ENCODE results near the gene MICOS13. TPM values are rescaled to one million over a fixed set of nuclear protein-coding genes. Genes with fewer than 3 reads are reported as not detected.

Gene MICOS13
- polyA plus RNA-seq, 1 donor from 2014 or later, result 46.0 TPM

DNA sequence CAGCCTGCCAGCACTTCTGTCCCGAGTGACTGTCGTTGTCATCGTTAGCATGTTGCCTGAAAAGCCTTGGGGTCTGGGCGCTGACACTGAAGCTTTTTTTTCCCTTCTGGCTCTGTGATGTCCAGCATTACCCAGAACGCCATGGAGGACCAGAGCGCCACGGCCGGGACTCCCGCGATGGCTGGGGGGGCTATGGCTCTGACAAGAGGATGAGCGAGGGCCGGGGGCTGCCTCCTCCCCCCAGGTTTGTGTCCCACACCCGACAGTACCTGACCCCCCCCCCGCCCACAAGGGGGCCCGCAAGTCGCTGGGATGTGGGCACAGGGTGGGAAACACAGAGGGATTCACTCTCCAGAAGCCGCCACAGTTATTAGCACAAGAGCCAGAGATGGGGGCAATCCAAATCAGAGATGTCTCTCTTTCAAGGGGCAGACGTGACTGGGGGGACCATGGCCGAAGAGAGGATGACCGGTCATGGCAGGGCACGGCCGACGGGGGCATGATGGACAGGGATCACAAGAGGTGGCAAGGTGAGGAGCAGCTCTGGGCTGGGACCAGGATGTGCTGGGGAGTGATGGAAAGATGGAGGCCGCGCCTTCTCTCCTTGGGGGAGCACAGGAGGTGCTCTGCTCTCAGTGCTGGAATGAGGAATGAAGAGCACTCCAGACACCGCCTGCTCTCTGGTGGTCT is 13.2 kb downstream of the MICOS13 start:
- no peak for TF ChIP-seq SMC3 (conservative IDR thresholded peaks at IDR 0.05; ENCODE audit: poor library complexity)
- no peak for TF ChIP-seq EZH2 (IDR thresholded peaks at IDR 0.05; ENCODE audit: borderline replicate concordance, insufficient read depth, low read length, poor library complexity, severe bottlenecking)
- no peak for TF ChIP-seq RAD21 (conservative IDR thresholded peaks at IDR 0.05)
- no peak for TF ChIP-seq POLR2AphosphoS5 (IDR thresholded peaks at IDR 0.05)
- TF ChIP-seq TAF1 (IDR thresholded peaks at IDR 0.05; ENCODE audit: low read depth), result no peak
- TF ChIP-seq MXI1 (conservative IDR thresholded peaks at IDR 0.05; ENCODE audit: poor library complexity, severe bottlenecking), result no peak
- TF ChIP-seq, protein P1, sequence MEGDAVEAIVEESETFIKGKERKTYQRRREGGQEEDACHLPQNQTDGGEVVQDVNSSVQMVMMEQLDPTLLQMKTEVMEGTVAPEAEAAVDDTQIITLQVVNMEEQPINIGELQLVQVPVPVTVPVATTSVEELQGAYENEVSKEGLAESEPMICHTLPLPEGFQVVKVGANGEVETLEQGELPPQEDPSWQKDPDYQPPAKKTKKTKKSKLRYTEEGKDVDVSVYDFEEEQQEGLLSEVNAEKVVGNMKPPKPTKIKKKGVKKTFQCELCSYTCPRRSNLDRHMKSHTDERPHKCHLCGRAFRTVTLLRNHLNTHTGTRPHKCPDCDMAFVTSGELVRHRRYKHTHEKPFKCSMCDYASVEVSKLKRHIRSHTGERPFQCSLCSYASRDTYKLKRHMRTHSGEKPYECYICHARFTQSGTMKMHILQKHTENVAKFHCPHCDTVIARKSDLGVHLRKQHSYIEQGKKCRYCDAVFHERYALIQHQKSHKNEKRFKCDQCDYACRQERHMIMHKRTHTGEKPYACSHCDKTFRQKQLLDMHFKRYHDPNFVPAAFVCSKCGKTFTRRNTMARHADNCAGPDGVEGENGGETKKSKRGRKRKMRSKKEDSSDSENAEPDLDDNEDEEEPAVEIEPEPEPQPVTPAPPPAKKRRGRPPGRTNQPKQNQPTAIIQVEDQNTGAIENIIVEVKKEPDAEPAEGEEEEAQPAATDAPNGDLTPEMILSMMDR (IDR thresholded peaks at IDR 0.05; ENCODE audit: poor library complexity, severe bottlenecking), result no peak
- no peak for TF ChIP-seq EP300 (conservative IDR thresholded peaks at IDR 0.05; ENCODE audit: poor library complexity, severe bottlenecking)
- TF ChIP-seq, protein P2, sequence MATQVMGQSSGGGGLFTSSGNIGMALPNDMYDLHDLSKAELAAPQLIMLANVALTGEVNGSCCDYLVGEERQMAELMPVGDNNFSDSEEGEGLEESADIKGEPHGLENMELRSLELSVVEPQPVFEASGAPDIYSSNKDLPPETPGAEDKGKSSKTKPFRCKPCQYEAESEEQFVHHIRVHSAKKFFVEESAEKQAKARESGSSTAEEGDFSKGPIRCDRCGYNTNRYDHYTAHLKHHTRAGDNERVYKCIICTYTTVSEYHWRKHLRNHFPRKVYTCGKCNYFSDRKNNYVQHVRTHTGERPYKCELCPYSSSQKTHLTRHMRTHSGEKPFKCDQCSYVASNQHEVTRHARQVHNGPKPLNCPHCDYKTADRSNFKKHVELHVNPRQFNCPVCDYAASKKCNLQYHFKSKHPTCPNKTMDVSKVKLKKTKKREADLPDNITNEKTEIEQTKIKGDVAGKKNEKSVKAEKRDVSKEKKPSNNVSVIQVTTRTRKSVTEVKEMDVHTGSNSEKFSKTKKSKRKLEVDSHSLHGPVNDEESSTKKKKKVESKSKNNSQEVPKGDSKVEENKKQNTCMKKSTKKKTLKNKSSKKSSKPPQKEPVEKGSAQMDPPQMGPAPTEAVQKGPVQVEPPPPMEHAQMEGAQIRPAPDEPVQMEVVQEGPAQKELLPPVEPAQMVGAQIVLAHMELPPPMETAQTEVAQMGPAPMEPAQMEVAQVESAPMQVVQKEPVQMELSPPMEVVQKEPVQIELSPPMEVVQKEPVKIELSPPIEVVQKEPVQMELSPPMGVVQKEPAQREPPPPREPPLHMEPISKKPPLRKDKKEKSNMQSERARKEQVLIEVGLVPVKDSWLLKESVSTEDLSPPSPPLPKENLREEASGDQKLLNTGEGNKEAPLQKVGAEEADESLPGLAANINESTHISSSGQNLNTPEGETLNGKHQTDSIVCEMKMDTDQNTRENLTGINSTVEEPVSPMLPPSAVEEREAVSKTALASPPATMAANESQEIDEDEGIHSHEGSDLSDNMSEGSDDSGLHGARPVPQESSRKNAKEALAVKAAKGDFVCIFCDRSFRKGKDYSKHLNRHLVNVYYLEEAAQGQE (IDR thresholded peaks at IDR 0.05; ENCODE audit: borderline replicate concordance), result no peak
- Histone ChIP-seq H3K4me3 (ENCODE audit: low read length) (no peak overlapping the region), H4K20me1 (ENCODE audit: insufficient read depth) (no peaks in the 10 kb centered on the region), H3K9me3 (ENCODE audit: low read length) (no peaks in the 10 kb centered on the region), H3K79me2 (replicated peaks; ENCODE audit: insufficient read depth, low read length) (no peaks in the 10 kb centered on the region), H3K27me3 (ENCODE audit: insufficient read depth, low read depth, low read length) (no peaks in the 10 kb centered on the region), H3K27ac (ENCODE audit: low read length) (no peak overlapping the region), H3F3A (ENCODE audit: insufficient read depth, low read length, poor library complexity, severe bottlenecking) (no peaks in the 10 kb centered on the region), H3K4me2 (ENCODE audit: low read length) (no peak overlapping the region), H3K9me2 (ENCODE audit: insufficient read depth, low read length) (no peaks in the 10 kb centered on the region), H2AFZ (ENCODE audit: low read depth, low read length) (no peak overlapping the region), H3K9ac (ENCODE audit: low read length) (no peak overlapping the region), H3K36me3 (ENCODE audit: insufficient read depth, low read length) (peaks cover 10% of the 10 kb centered on the region)

DNA sequence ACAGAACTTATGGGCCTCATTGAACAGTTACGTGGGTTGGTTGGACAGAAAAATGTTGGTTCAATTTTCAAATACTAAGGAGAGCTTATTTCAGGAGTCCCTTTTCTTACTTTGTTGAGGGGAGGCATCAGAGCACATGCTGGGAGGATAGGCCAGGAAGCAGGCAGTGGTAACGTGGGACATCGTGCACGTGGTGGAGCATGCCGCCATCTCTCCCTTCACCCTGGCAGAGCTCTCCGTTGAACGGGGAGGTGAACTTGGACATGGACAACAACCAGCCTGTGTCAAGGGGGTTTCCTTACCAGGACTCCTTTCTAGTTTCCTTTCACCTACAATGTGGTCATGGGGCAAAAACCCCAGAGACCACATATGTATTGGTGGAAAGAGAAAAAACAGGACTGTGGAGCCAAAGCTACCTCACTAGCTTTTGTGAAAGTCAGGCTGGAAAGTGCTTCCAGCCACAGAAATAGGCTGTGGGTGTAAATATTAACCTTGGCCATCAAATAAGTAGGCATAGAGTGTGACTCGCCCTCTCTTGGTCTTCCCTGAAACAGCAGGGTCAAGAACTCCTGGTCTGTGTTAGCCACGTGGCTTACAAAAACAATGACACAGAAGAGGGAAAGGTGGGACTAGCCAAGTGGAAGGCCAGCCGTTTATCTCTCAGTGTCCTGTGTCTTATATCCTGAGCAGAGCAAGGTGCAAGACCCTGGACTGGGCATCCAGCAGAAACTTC is 14.4 kb downstream of the MICOS13 start:
- H3K4me3 ChIP-seq (ENCODE audit: low read length), result no peak overlapping the region
- no peaks in the 10 kb centered on the region for H3F3A ChIP-seq (ENCODE audit: insufficient read depth, low read length, poor library complexity, severe bottlenecking)
- H4K20me1 ChIP-seq (ENCODE audit: insufficient read depth), result no peaks in the 10 kb centered on the region
- H3K9me2 ChIP-seq (ENCODE audit: insufficient read depth, low read length), result no peaks in the 10 kb centered on the region
- TF ChIP-seq, protein P1 (IDR thresholded peaks at IDR 0.05; ENCODE audit: poor library complexity, severe bottlenecking), result no peak
- TF ChIP-seq EZH2 (IDR thresholded peaks at IDR 0.05; ENCODE audit: borderline replicate concordance, insufficient read depth, low read length, poor library complexity, severe bottlenecking), result no peak
- no peak for TF ChIP-seq MXI1 (conservative IDR thresholded peaks at IDR 0.05; ENCODE audit: poor library complexity, severe bottlenecking)
- no peak for TF ChIP-seq SMC3 (conservative IDR thresholded peaks at IDR 0.05; ENCODE audit: poor library complexity)
- no peak for TF ChIP-seq POLR2AphosphoS5 (IDR thresholded peaks at IDR 0.05)
- TF ChIP-seq, protein P2 (IDR thresholded peaks at IDR 0.05; ENCODE audit: borderline replicate concordance), result no peak
- TF ChIP-seq TAF1 (IDR thresholded peaks at IDR 0.05; ENCODE audit: low read depth), result no peak
- peaks cover 10% of the 10 kb centered on the region for H3K36me3 ChIP-seq (ENCODE audit: insufficient read depth, low read length)
- H3K4me2 ChIP-seq (ENCODE audit: low read length), result no peak overlapping the region
- no peak overlapping the region for H3K9ac ChIP-seq (ENCODE audit: low read length)
- H2AFZ ChIP-seq (ENCODE audit: low read depth, low read length), result no peak overlapping the region
- H3K9me3 ChIP-seq (ENCODE audit: low read length), result no peaks in the 10 kb centered on the region
- H3K27me3 ChIP-seq (ENCODE audit: insufficient read depth, low read depth, low read length), result no peaks in the 10 kb centered on the region
- H3K27ac ChIP-seq (ENCODE audit: low read length), result no peak overlapping the region
- no peaks in the 10 kb centered on the region for H3K79me2 ChIP-seq (replicated peaks; ENCODE audit: insufficient read depth, low read length)
